Smooth muscle cell of the coronary artery (primary cell): Measurements from ENCODE around the gene C1orf105. TPM values are rescaled to one million over a fixed set of nuclear protein-coding genes. Genes with fewer than 3 reads are reported as not detected.

Experiments
- total RNA-seq: library from RNA; depleted of rRNA; stranded (reverse); fragments of >200 nt; gene quantifications from 2 replicates; pipeline ENCODE4 v1.2.3, GENCODE V29; 2014; ENCODE audit warnings: low replicate concordance

C1orf105 gene, protein sequence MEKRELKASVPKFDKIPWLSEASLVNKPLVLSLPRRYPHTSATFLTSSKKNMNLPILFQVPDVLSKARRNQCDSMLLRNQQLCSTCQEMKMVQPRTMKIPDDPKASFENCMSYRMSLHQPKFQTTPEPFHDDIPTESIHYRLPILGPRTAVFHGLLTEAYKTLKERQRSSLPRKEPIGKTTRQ
- not detected in 2 replicates for total RNA-seq

DNA sequence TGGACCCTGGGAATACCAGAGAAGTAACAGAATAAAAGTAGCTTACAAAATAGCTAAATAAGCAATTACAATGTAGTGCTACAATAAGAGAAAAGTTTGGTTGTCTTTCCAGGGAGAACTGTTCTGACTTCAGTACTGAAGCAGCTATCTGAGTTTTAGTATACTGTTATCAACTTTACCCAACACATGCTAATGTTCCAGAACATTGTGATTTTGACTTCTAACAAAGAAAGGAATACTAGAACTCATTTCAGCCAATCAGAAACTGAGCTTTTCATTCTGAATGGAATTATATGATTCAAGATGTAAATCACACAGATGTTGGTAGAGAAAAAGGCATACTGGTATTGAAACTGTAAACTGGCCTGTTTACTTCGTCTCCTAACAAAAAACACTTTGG is at the start of gene C1orf105:
TSS of gene C1orf105 (plus strand) at position 301 of the 400 bp plus-strand sequence. CDS start 201 bp downstream, outside the sequence.

DNA sequence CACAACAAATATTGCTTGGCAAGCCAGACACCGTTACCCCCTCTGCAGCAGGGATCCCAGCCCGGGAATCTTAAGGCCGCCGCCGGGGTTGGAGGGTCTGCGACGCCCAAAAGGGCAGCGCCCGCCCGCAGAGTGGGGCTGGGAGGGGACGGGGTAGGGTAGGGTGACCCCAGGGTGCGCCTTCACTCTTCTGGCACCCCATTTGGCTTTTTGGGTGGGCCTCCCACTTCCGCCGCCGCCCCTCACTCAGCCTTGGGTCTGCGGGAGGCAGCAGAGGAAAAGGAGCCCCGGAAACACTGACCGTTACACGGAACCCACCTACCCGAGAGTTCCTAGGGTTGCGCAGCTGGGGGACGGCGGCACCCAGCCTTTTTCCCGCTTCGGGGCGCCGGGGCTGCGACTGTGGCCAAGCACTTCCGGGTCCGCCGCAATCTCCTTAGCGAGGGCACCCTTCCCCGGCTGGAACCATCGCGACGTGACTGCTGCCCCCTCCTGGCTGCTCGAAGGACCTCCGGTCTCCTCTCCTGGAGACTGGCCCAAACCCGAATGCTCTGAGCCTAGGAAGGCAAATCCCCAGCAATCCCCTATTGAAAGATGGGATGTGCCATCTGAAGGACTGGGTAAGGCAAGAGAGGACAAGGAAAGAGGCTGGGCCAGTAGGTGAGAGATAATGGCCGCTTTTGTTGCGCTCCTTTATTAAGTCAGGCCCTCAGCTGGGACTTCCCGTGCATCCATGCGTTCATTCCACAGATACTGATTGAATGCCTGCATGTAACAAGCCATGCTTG is 23.4 kb downstream of the C1orf105 start, which contains the start of gene PIGC:
TSS of gene PIGC (minus strand) at position 404 of the 788 bp plus-strand sequence. CDS start 1,447 bp downstream, outside the sequence.

Other genes starting within 250 kb of the C1orf105 start
- gene PIGC, start 23.4 kb downstream of the C1orf105 start, total RNA-seq, result 8.3 and 12.4 TPM in 2 replicates
- 7.8 and 16.6 TPM in 2 replicates for gene SUCO, start 112.5 kb downstream of the C1orf105 start, total RNA-seq
- not detected in 2 replicates for gene FASLG, start 238.4 kb downstream of the C1orf105 start, total RNA-seq